Heart left ventricle (tissue), 16 donors: ENCODE measurements around the gene TYR. TPM values are rescaled to one million over a fixed set of nuclear protein-coding genes. Genes with fewer than 3 reads are reported as not detected.
"Not testable (repeated sequence)": the region's sequence is repeated elsewhere in the genome, so short reads cannot be mapped to it uniquely, and the experiment has no call there.

Experiments
- ATAC-seq, 4 donors: fragments of 200-7000 bp; cut with Tn5 transposase; one replicate each; pipeline ENCODE4 v1.9.1; 2020 to 2022; ENCODE audit warnings: moderate library complexity in 4 of 4, mild to moderate bottlenecking in 3 of 4, moderate number of reproducible peaks in 1 of 4
- DNase-seq, 5 donors: peaks; one replicate each; pipeline ENCODE4 v3.0.0-alpha.2; 2020
- H3K27ac ChIP-seq, 12 donors: fragments of 200-600 bp; sonication (generic) in 4 of 12; one replicate each; pipeline versions ENCODE4 v1.5.0 to v1.8.0; 2016 to 2022; ENCODE audit warnings: mild to moderate bottlenecking in 2 of 12
- H3K27me3 ChIP-seq, 9 donors: fragments of 200-600 bp; sonication (generic) in 2 of 9; one replicate each; pipeline versions ENCODE4 v1.5.1 to v1.8.0; 2016 to 2022; ENCODE audit warnings: mild to moderate bottlenecking in 3 of 9
- H3K36me3 ChIP-seq, 9 donors: fragments of 200-600 bp; sonication (generic) in 2 of 9; one replicate each; pipeline versions ENCODE4 v1.5.0 to v1.8.0; 2018 to 2022; ENCODE audit warnings: mild to moderate bottlenecking in 2 of 9
- H3K4me1 ChIP-seq, 12 donors: fragments of 200-600 bp; sonication (generic) in 4 of 12; one replicate each; pipeline versions ENCODE4 v1.5.0 to v1.8.0; 2016 to 2022; ENCODE audit warnings: mild to moderate bottlenecking in 3 of 12
- H3K4me3 ChIP-seq, 12 donors: fragments of 200-600 bp; sonication (generic) in 4 of 12; one replicate each; pipeline versions ENCODE4 v1.5.0 to v1.8.0; 2017 to 2022; ENCODE audit warnings: mild to moderate bottlenecking in 9 of 12, moderate library complexity in 4 of 12
- H3K9me3 ChIP-seq, 12 donors: fragments of 200-600 bp; sonication (generic) in 4 of 12; one replicate each; pipeline versions ENCODE4 v1.5.0 to v1.8.0; 2016 to 2022; ENCODE audit warnings: mild to moderate bottlenecking in 1 of 12
- CTCF ChIP-seq, 12 donors: fragments of 200-600 bp; sonication (generic) in 4 of 12; IDR thresholded peaks; one replicate each; pipeline versions ENCODE4 v1.5.0 to v1.8.0; 2018 to 2022; ENCODE audit warnings: antibody characterized with exemption in 12 of 12, mild to moderate bottlenecking in 5 of 12
- POLR2A ChIP-seq, 2 donors: fragments of 450-650 bp; IDR thresholded peaks; one replicate each; pipeline ENCODE4 v1.6.1; 2017; ENCODE audit warnings: antibody characterized with exemption in 2 of 2, mild to moderate bottlenecking in 2 of 2, moderate library complexity in 2 of 2
- WGBS, 4 donors: extraction: QIAGEN DNeasy Blood & Tissue Kit in 2 of 4; methylation state at CpG; one replicate each; pipeline versions ENCODE4 v1.1.5 to v1.1.7; 2013 to 2018; 5-methylcytosine and 5-hydroxymethylcytosine counted together
- intact Hi-C, 10 donors: fragments of 100-400 bp; cut with DNase I; formaldehyde crosslinking; loops; one replicate each; pipeline versions ENCODE4 v1.11.1 to v1.14.2; 2022
- polyA plus RNA-seq, 2 donors: library from polyadenylated mRNA; stranded (reverse); fragments of 200-250 nt; gene quantifications; one replicate each; pipeline ENCODE4 v1.2.3, GENCODE V29; 2013
- total RNA-seq, 9 donors: library from RNA; depleted of rRNA in 2 of 9; stranded (reverse); fragments of >200 nt in 2 of 9; fragmentation: NEBNext Ultra II Directional in 3 of 9; extraction: Animal tissue kit (Norgen Biotek cat#: 25700) in 3 of 9; gene quantifications; one replicate each; pipeline versions ENCODE4 v1.1.0 to v1.2.4, GENCODE V29; 2016 to 2023
- donor health status: ischemic (EF 13 %, LVEDD 7.1; RV severe dilation, severe dysfunction).
- donor health status: healthy with polysubstance abuse.
- donor health status: DM: no; HTN: yes; CAD: no.
- donor health status: DM: no; HTN: no; CAD: no.
- donor health status: ischemic (EF 25% LVEDD 6.9; RV normal size, moderate dysfunction).
- donor health status: ischemic (EF 25% LVEDD 5.7; RV mildly dilated, moderate dysfunction).
- donor health status: healthy.
- donor health status: DM: yes; HTN: yes; CAD: no.
- donor health status: ischemic (EF 35%, LVEDD 5.7; RV mildly dilated, moderate dysfunction).
- donor health status: nonischemic (EF 11% LVEDD 7.7; RV severe dilation, severe dysfunction).
- donor health status: DM: yes; HTN: yes; CAD: no.
- donor health status: PGD.
- donor health status: ischemic (EF 29% LVEDD 5.4; RV normal size, mild dysfunction).
- donor health status: nonischemic (EF 23%, LVEDD 6.1; RV moderate dilation, normal function).

TYR gene
- total and polyA plus RNA-seq, 11 donors = not detected

- H3K4me1 ChIP-seq = no peaks in the 10 kb centered on the region
- H3K27ac ChIP-seq = no peak overlapping the region
- DNase-seq = no peak
- H3K27me3 ChIP-seq = no peaks in the 10 kb centered on the region
- TF ChIP-seq POLR2A (IDR thresholded peaks at IDR 0.05) = no peak
- no peak for TF ChIP-seq CTCF (IDR thresholded peaks at IDR 0.05)
- 68 to 82% (median 75%) methylated on average over 2 of the region's 2 CpGs for WGBS, 4 donors
- H3K36me3 ChIP-seq = no peaks in the 10 kb centered on the region
- peaks cover 0 to 9% (median 0%) of the 10 kb centered on the region in 12 donors for H3K9me3 ChIP-seq
- no peak for ATAC-seq
- H3K4me3 ChIP-seq = no peak overlapping the region
- intact Hi-C loops = no loop called here
Observed at GRCh38 chr11:89267660-89268302, 90.1 kb downstream of the TYR start.

GRCh38 chr11:89272540-89273088 lies 94.9 kb downstream of the TYR start:
- H3K27ac ChIP-seq, H3K9me3 ChIP-seq, H3K4me1 ChIP-seq, DNase-seq, ATAC-seq, H3K36me3 ChIP-seq, intact Hi-C loops, H3K4me3 ChIP-seq, H3K27me3 ChIP-seq: not testable (repeated sequence)
- 88 to 98% (median 97%) methylated on average over 1 of the region's 1 CpG for WGBS, 4 donors

- H3K4me3 ChIP-seq, DNase-seq, H3K9me3 ChIP-seq, ATAC-seq, H3K4me1 ChIP-seq, H3K27ac ChIP-seq, intact Hi-C loops, H3K27me3 ChIP-seq, H3K36me3 ChIP-seq: not testable (repeated sequence)
- WGBS, 4 donors = 82 to 88% (median 87%) methylated on average over 2 of the region's 2 CpGs
Observed at GRCh38 chr11:89273220-89273619, 95.5 kb downstream of the TYR start.

- Histone ChIP-seq H3K4me3 (no peak overlapping the region), H3K27ac (no peak overlapping the region), H3K27me3 (no peaks in the 10 kb centered on the region), H3K9me3 (peaks cover 0 to 9% (median 0%) of the 10 kb centered on the region in 12 donors), H3K4me1 (no peaks in the 10 kb centered on the region), H3K36me3 (no peaks in the 10 kb centered on the region)
- ATAC-seq = no peak
- intact Hi-C loops = no loop called here
- TF ChIP-seq POLR2A (IDR thresholded peaks at IDR 0.05) (no peak), CTCF (IDR thresholded peaks at IDR 0.05) (no peak)
- no peak for DNase-seq
- WGBS, 4 donors = 74 to 78% (median 76%) methylated on average over 1 of the region's 1 CpG
Observed at GRCh38 chr11:89275966-89276365, 98.3 kb downstream of the TYR start.

GRCh38 chr11:89279176-89279575 lies 101.5 kb downstream of the TYR start:
- H3K4me1 ChIP-seq = no peaks in the 10 kb centered on the region
- TF ChIP-seq POLR2A (IDR thresholded peaks at IDR 0.05) (no peak), CTCF (IDR thresholded peaks at IDR 0.05) (no peak)
- no peaks in the 10 kb centered on the region for H3K36me3 ChIP-seq
- no peak for DNase-seq
- H3K27ac ChIP-seq = no peak overlapping the region
- intact Hi-C loops = no loop called here
- 71 to 94% (median 86%) methylated on average over 1 of the region's 1 CpG for WGBS, 4 donors
- no peak overlapping the region for H3K4me3 ChIP-seq
- no peak for ATAC-seq
- no peaks in the 10 kb centered on the region for H3K27me3 ChIP-seq
- no peaks in the 10 kb centered on the region for H3K9me3 ChIP-seq

- H3K27me3 ChIP-seq, ATAC-seq, H3K9me3 ChIP-seq, DNase-seq, intact Hi-C loops, H3K27ac ChIP-seq, H3K4me3 ChIP-seq, H3K36me3 ChIP-seq, H3K4me1 ChIP-seq: not testable (repeated sequence)
- 73 to 81% (median 78%) methylated on average over 3 of the region's 3 CpGs for WGBS, 4 donors
Observed at GRCh38 chr11:89281032-89281677, 103.5 kb downstream of the TYR start.

GRCh38 chr11:89286601-89287000 lies 108.9 kb downstream of the TYR start:
- H3K36me3 ChIP-seq, H3K27ac ChIP-seq, H3K4me1 ChIP-seq, H3K27me3 ChIP-seq, H3K9me3 ChIP-seq, ATAC-seq, intact Hi-C loops, H3K4me3 ChIP-seq, DNase-seq: not testable (repeated sequence)
- WGBS, 4 donors = 86 to 96% (median 89%) methylated on average over 1 of the region's 1 CpG

- H3K4me1 ChIP-seq, H3K9me3 ChIP-seq, H3K4me3 ChIP-seq, H3K27ac ChIP-seq, H3K27me3 ChIP-seq, DNase-seq, H3K36me3 ChIP-seq, intact Hi-C loops, ATAC-seq: not testable (repeated sequence)
- WGBS, 4 donors = 91 to 97% (median 92%) methylated on average over 3 of the region's 3 CpGs
Observed at GRCh38 chr11:89288004-89288403, 110.3 kb downstream of the TYR start.
